H1 (cell line): ENCODE data around the gene AP2A1. TPM values are rescaled to one million over a fixed set of nuclear protein-coding genes. Genes with fewer than 3 reads are reported as not detected.

Experiments
- SRF ChIP-seq: IDR thresholded peaks from 2 replicates; pipeline ENCODE4 v1.6.1; 2011; ENCODE audit warnings: mild to moderate bottlenecking, low read depth, low read length, moderate library complexity
- polyA plus RNA-seq, 7 experiments: library from polyadenylated mRNA; depleted of rRNA in 3 of 7; stranded (reverse) in 5 of 7; unstranded in 2 of 7; fragments of >200 nt in 5 of 7; fragments of 200-250 nt in 2 of 7; gene quantifications; 1 replicate in 5 of 7; 2 replicates in 1 of 7; 4 replicates in 1 of 7; pipeline versions ENCODE4 v1.2.1 to v1.2.3, GENCODE V29; 2011 to 2013; ENCODE audit warnings: missing spikeins in 2 of 7, mixed read lengths in 2 of 7
- total RNA-seq: library from RNA; stranded (reverse); fragmentation: NEBNext Ultra II Directional; extraction: Animal tissue kit (Norgen Biotek cat#: 25700); gene quantifications from 2 replicates; pipeline ENCODE4 v1.2.1, GENCODE V29; 2021

The AP2A1 gene
- total and polyA plus RNA-seq, 2 of the 8 experiments (the other 6 are each of a cell fraction or from before 2014, with no cell fraction given), result 105 to 106 TPM

- no peak for TF ChIP-seq SRF
Measured at GRCh38 chr19:49786376-49786820, 19.6 kb downstream of the AP2A1 start (continued).
